Small intestine (tissue), 7 donors: ENCODE data around the gene GFRA1. TPM values are rescaled to one million over a fixed set of nuclear protein-coding genes. Genes with fewer than 3 reads are reported as not detected.
A peak's percentile ranks its signal among the peaks of the same experiment; 100 is the strongest.

ENCODE experiments used
- DNase-seq, 2 donors: peaks; one replicate each; pipeline versions ENCODE4 v3.0.0 to v3.0.0-alpha.2; 2013
- FAIRE-seq: peaks from 2 replicates; lab custom pipeline; 2012; peaks lifted over from hg19 to GRCh38; lab: Jason Lieb, UNC
- H3K27ac ChIP-seq, 3 donors: one replicate each; pipeline ENCODE4 v1.5.1; 2013; ENCODE audit warnings: low read length in 2 of 3, mild to moderate bottlenecking in 2 of 3, control low read depth in 1 of 3, inconsistent platforms in 1 of 3, low read depth in 1 of 3, moderate library complexity in 1 of 3
- H3K27me3 ChIP-seq, 3 donors: one replicate each; pipeline ENCODE4 v1.6.1; 2013; ENCODE audit warnings: low read length in 3 of 3, inconsistent platforms in 1 of 3; ENCODE audit not compliant: control insufficient read depth in 3 of 3, insufficient read depth in 3 of 3
- H3K36me3 ChIP-seq, 3 donors: one replicate each; pipeline ENCODE4 v1.6.1; 2013; ENCODE audit warnings: low read length in 3 of 3, inconsistent platforms in 1 of 3, low read depth in 1 of 3, mild to moderate bottlenecking in 1 of 3, moderate library complexity in 1 of 3; ENCODE audit not compliant: control insufficient read depth in 3 of 3, insufficient read depth in 2 of 3
- H3K4me1 ChIP-seq, 3 donors: one replicate each; pipeline ENCODE4 v1.6.1; 2013; ENCODE audit warnings: low read length in 2 of 3, inconsistent platforms in 1 of 3, low read depth in 1 of 3, mild to moderate bottlenecking in 1 of 3, moderate library complexity in 1 of 3; ENCODE audit not compliant: control insufficient read depth in 3 of 3, insufficient read depth in 2 of 3
- H3K4me3 ChIP-seq, 3 donors: one replicate each; pipeline ENCODE4 v1.5.1; 2013; ENCODE audit warnings: low read length in 3 of 3, control low read depth in 1 of 3, inconsistent platforms in 1 of 3, low read depth in 1 of 3, mild to moderate bottlenecking in 1 of 3, moderate library complexity in 1 of 3
- H3K9me3 ChIP-seq, 2 donors: one replicate each; pipeline ENCODE4 v1.6.1; 2013; ENCODE audit warnings: low read depth in 1 of 2, low read length in 1 of 2; ENCODE audit not compliant: control insufficient read depth in 2 of 2, insufficient read depth in 1 of 2
- WGBS, 3 donors: extraction: QIAGEN DNeasy Blood & Tissue Kit; methylation state at CpG; one replicate each; pipeline ENCODE4 v1.1.7; 2013; 5-methylcytosine and 5-hydroxymethylcytosine counted together
- polyA plus RNA-seq, 4 donors: library from polyadenylated mRNA; stranded (reverse) in 3 of 4; unstranded in 1 of 4; fragments of 200-250 nt in 3 of 4; fragments of 120-200 nt in 1 of 4; gene quantifications; one replicate each; pipeline versions ENCODE4 v1.2.1 to v1.2.3, GENCODE V29; 2013
- donor health status: healthy with polysubstance abuse.
- donor health status: control.
- donor health status: control.
- donor health status: Bipolar disorder and iron deficiency.
- donor health status: healthy.

GFRA1 gene
- polyA plus RNA-seq, 4 donors: 0.22 to 7.4 (median 1.6) TPM

DNA sequence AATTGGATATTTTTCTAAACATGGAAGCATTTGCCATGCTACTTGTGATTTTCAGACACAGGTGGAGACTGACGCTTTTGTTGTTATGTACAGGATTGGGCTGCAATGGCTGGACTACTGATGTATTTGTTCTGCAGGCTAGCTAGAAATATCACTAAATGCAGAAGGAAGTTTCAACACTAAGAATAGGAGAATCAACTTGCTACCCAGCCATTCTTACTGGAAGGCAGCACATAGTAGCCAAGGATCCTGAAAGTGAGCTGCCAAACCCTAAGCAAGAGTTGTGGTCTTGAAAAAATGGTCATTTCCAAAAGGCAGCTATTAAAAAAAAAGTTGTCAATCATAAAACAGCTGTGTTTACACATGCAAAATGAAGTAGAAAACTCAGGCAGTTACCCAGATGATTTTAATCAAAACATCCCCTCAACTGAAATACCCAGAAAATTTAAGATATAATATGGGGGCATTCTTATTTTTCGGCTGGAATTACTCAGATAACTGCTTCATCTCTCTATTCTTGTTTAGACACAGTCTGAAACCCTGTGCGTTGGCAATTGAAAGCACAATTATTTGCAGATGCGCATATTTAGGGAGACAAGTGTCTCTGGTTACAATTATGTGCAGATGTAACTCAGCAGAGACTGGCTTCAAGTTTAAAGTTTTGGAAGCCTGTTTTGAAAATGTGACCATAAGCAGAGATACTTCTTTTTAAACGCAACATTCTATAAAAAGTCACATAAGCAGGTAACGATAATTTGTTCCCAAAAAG, 31.2 kb downstream of the GFRA1 start:
- H3K27me3 ChIP-seq: no peaks in the 10 kb centered on the region
- no peak overlapping the region for H3K4me3 ChIP-seq
- no peaks in the 10 kb centered on the region for H3K4me1 ChIP-seq
- no peaks in the 10 kb centered on the region for H3K36me3 ChIP-seq
- H3K9me3 ChIP-seq: no peaks in the 10 kb centered on the region
- FAIRE-seq (no peak), DNase-seq (no peak)
- no peak overlapping the region for H3K27ac ChIP-seq
- WGBS, 3 donors: 74 to 82% (median 82%) methylated on average over 6 of the region's 6 CpGs

DNA sequence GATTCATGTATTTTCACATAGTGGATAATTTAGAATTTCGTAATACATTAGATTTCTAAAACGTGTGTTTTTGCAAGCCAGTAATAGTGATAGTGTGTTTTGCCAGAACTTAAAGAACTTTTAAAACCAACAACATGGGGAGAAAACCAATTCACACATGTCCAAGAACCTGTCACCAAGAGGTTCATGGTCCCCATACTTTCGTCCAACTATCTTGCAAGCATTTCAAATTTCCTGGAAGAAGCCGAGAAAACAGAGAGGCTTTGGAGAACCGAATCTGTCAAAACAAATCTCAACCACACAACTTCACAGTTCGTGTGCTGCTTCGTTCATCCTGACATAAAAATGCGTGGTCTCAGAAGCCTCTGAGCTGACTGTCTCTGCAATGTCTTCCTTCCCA, 31.9 kb downstream of the GFRA1 start:
- no peak overlapping the region for H3K27ac ChIP-seq
- no peak for DNase-seq
- FAIRE-seq: no peak
- no peaks in the 10 kb centered on the region for H3K36me3 ChIP-seq
- no peak overlapping the region for H3K4me3 ChIP-seq
- WGBS, 3 donors: 59 to 75% (median 69%) methylated on average over 8 of the region's 8 CpGs
- no peaks in the 10 kb centered on the region for H3K27me3 ChIP-seq
- H3K9me3 ChIP-seq: no peaks in the 10 kb centered on the region
- H3K4me1 ChIP-seq: no peaks in the 10 kb centered on the region

GRCh38 chr10:116240157-116240950, 32.7 kb downstream of the GFRA1 start:
- Histone ChIP-seq H3K4me1 (no peaks in the 10 kb centered on the region), H3K4me3 (no peak overlapping the region), H3K27me3 (no peaks in the 10 kb centered on the region), H3K36me3 (no peaks in the 10 kb centered on the region), H3K9me3 (no peaks in the 10 kb centered on the region), H3K27ac (no peak overlapping the region)
- no peak for FAIRE-seq
- 85 to 87% (median 86%) methylated on average over 13 of the region's 13 CpGs for WGBS, 3 donors
- no peak for DNase-seq

- Histone ChIP-seq H3K4me1 (no peaks in the 10 kb centered on the region), H3K27ac (no peak overlapping the region), H3K4me3 (no peak overlapping the region), H3K9me3 (no peaks in the 10 kb centered on the region), H3K36me3 (no peaks in the 10 kb centered on the region), H3K27me3 (no peaks in the 10 kb centered on the region)
- 55 to 74% (median 70%) methylated on average over 4 of the region's 4 CpGs for WGBS, 3 donors
- DNase-seq (no peak), FAIRE-seq (no peak)
Observed at GRCh38 chr10:116239229-116239628, 33.8 kb downstream of the GFRA1 start.

GRCh38 chr10:116237970-116238369, 35.0 kb downstream of the GFRA1 start:
- Histone ChIP-seq H3K4me1 (no peaks in the 10 kb centered on the region), H3K4me3 (no peak overlapping the region), H3K9me3 (no peaks in the 10 kb centered on the region), H3K27me3 (no peaks in the 10 kb centered on the region), H3K36me3 (no peaks in the 10 kb centered on the region), H3K27ac (no peak overlapping the region)
- WGBS, 3 donors: 62 to 74% (median 68%) methylated on average over 15 of the region's 15 CpGs
- FAIRE-seq: no peak
- DNase-seq: peak in 1 of 2 donors; percentile 9

DNA sequence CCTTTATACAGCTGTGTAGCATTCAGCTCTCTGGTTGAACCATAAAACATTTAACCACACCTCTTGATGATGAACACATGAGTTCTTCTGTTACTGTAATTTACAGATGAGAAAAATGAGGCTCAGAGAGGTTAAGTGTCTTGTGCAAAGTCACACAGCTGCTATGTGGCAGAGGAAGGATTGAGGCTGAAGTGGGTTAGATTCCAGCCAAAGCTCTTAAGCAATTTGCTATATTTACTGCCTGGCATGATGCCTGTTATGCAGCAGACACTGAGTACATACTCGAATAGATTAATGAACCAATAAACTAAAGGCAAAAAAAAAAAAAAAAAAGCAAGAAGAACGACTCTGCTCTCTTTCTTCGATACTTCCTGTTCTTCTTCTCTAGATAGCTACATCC, 35.7 kb downstream of the GFRA1 start:
- no peaks in the 10 kb centered on the region for H3K9me3 ChIP-seq
- peaks cover 0 to 4% (median 0%) of the 10 kb centered on the region in 3 donors for H3K4me1 ChIP-seq
- H3K36me3 ChIP-seq: no peaks in the 10 kb centered on the region
- FAIRE-seq (no peak), DNase-seq (no peak)
- WGBS, 3 donors: 28 to 44% (median 29%) methylated on average over 3 of the region's 3 CpGs
- no peak overlapping the region for H3K4me3 ChIP-seq
- H3K27ac ChIP-seq: no peak overlapping the region
- no peaks in the 10 kb centered on the region for H3K27me3 ChIP-seq

DNA sequence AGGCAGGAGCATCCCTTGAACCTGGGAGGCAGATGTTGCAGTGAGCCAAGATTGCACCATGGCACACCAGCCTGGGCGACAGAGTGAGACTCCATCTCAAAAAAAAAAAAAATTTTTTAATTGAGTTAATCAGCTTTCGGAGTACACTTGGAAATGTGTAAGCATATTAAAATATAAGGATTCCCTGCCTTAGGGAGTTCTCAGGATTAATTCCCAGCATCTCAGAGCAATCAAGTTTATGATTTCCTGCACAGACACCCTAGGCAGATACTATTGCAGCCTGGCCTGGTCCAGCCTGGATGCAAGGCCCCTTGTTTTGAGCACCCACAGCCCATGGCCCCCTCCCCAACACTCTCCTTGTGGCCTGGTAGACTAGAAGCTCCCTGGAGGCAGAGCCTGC, 39.8 kb downstream of the GFRA1 start:
- no peak for FAIRE-seq
- no peaks in the 10 kb centered on the region for H3K9me3 ChIP-seq

DNA sequence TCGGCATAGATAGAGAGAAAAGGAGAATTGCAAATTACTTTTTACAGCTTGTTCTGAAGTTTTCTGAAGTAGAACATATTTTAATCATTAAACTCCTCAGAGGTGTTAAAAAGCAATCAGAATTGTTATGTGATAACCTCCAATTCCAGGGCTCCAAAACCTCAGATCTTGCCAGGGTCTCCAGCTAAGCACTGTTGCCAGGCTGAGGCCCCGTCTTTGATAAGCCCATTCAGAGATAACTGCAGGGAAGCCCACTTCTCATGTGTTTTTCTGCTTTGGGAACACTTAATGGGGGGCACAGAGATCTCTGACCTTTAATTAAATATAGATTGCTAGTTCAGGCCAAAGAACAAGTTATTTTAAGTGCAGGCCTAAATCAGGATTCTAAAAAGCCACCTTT, 40.4 kb downstream of the GFRA1 start:
- no peak for DNase-seq
- no peak for FAIRE-seq
- Histone ChIP-seq H3K36me3 (no peaks in the 10 kb centered on the region), H3K4me3 (no peak overlapping the region), H3K27ac (no peak overlapping the region), H3K9me3 (no peaks in the 10 kb centered on the region), H3K27me3 (no peaks in the 10 kb centered on the region), H3K4me1 (peaks cover 0 to 4% (median 0%) of the 10 kb centered on the region in 3 donors)
- 8 to 44% (median 31%) methylated on average over 2 of the region's 2 CpGs for WGBS, 3 donors

More for the DNA sequence above, 39.8 kb downstream of the GFRA1 start:
- Histone ChIP-seq H3K27ac (no peak overlapping the region), H3K27me3 (no peaks in the 10 kb centered on the region), H3K4me3 (no peak overlapping the region), H3K36me3 (no peaks in the 10 kb centered on the region), H3K4me1 (peaks cover 0 to 4% (median 0%) of the 10 kb centered on the region in 3 donors)
- 89 to 94% (median 92%) methylated on average over 2 of the region's 2 CpGs for WGBS, 3 donors
- no peak for DNase-seq
